Natural killer cell (primary cell): Measurements from ENCODE around the gene CHD2. TPM values are rescaled to one million over a fixed set of nuclear protein-coding genes. Genes with fewer than 3 reads are reported as not detected.

Experiments
- ATAC-seq, 3 donors: fragments of 150-1000 bp in 2 of 3; fragments of 200-7000 bp in 1 of 3; cut with Tn5 transposase; 1 replicate in 1 of 3; 2 replicates in 2 of 3; pipeline ENCODE4 v1.10.0; 2021; ENCODE audit warnings: mild to moderate bottlenecking in 2 of 3, moderate library complexity in 2 of 3
- DNase-seq, 2 donors: peaks; one replicate each; pipeline versions ENCODE4 v3.0.0 to v3.0.0-alpha.2; 2013 to 2021; ENCODE audit warnings: mixed read lengths in 1 of 2
- H3K27ac ChIP-seq: one replicate; pipeline ENCODE4 v1.5.1; 2013; ENCODE audit warnings: mild to moderate bottlenecking, low read length
- H3K27me3 ChIP-seq: one replicate; pipeline ENCODE4 v1.6.1; 2013; ENCODE audit warnings: low read length; ENCODE audit not compliant: control insufficient read depth, insufficient read depth
- H3K36me3 ChIP-seq: one replicate; pipeline ENCODE4 v1.6.1; 2013; ENCODE audit warnings: low read length; ENCODE audit not compliant: control insufficient read depth, insufficient read depth
- H3K4me1 ChIP-seq: one replicate; pipeline ENCODE4 v1.6.1; 2013; ENCODE audit warnings: low read length; ENCODE audit not compliant: control insufficient read depth, insufficient read depth
- H3K4me3 ChIP-seq: one replicate; pipeline ENCODE4 v1.5.1; 2013; ENCODE audit warnings: low read length
- H3K9me3 ChIP-seq: one replicate; pipeline ENCODE4 v1.6.1; 2013; ENCODE audit warnings: low read length; ENCODE audit not compliant: control insufficient read depth, insufficient read depth
- H3K27ac Mint-ChIP-seq, 2 donors: one replicate each; pipeline ENCODE4 v1.8.0; 2022; ENCODE audit warnings: mild to moderate bottlenecking in 2 of 2, mixed read lengths in 2 of 2, moderate library complexity in 1 of 2
- H3K27me3 Mint-ChIP-seq, 2 donors: one replicate each; pipeline ENCODE4 v1.8.0; 2022; ENCODE audit warnings: low read depth in 2 of 2, mixed read lengths in 2 of 2
- H3K36me3 Mint-ChIP-seq: one replicate; pipeline ENCODE4 v1.8.0; 2022; ENCODE audit warnings: mixed read lengths
- H3K4me1 Mint-ChIP-seq, 2 donors: one replicate each; pipeline ENCODE4 v1.8.0; 2022; ENCODE audit warnings: mixed read lengths in 2 of 2
- H3K4me3 Mint-ChIP-seq: one replicate; pipeline ENCODE4 v1.8.0; 2022; ENCODE audit warnings: mild to moderate bottlenecking, moderate library complexity, mixed read lengths
- H3K9me3 Mint-ChIP-seq, 2 donors: one replicate each; pipeline ENCODE4 v1.8.0; 2022; ENCODE audit warnings: mixed read lengths in 2 of 2
- WGBS: methylation state at CpG from one replicate; pipeline ENCODE4 v1.1.7; 2013; ENCODE audit warnings: missing lambda C conversion rate; ENCODE audit not compliant: insufficient coverage; 5-methylcytosine and 5-hydroxymethylcytosine counted together
- intact Hi-C: fragments of 100-400 bp; cut with micrococcal nuclease; formaldehyde crosslinking; loops from one replicate; pipeline ENCODE4 v1.14.2; 2022
- total RNA-seq, 4 donors: library from RNA; stranded (reverse); fragments of 120-200 nt in 1 of 4; gene quantifications; one replicate each; pipeline versions ENCODE4 v1.2.3 to v1.2.4, GENCODE V29; 2013 to 2022
- TF ChIP-seq, protein P1 (sequence below): fragments of 200-600 bp; IDR thresholded peaks from one replicate; pipeline ENCODE4 v1.8.0; 2022; ENCODE audit warnings: antibody characterized with exemption

The CHD2 gene
- total RNA-seq, 3 donors from 2014 or later (not counting 1 experiment from before 2014, with no cell fraction given) = 418 to 449 (median 441) TPM

- intact Hi-C loops = no loop called here
- no peaks in the 10 kb centered on the region for H3K9me3 ChIP-seq
- peaks cover 50 to 53% of the 10 kb centered on the region in 2 donors for H3K4me1 Mint-ChIP-seq
- DNase-seq (no peak), ATAC-seq (no peak)
- H3K4me1 ChIP-seq = peaks cover 6% of the 10 kb centered on the region
- H3K36me3 ChIP-seq = peaks cover 91% of the 10 kb centered on the region
- H3K27me3 ChIP-seq = no peaks in the 10 kb centered on the region
- H3K9me3 Mint-ChIP-seq = no peaks in the 10 kb centered on the region
- TF ChIP-seq, protein P1, sequence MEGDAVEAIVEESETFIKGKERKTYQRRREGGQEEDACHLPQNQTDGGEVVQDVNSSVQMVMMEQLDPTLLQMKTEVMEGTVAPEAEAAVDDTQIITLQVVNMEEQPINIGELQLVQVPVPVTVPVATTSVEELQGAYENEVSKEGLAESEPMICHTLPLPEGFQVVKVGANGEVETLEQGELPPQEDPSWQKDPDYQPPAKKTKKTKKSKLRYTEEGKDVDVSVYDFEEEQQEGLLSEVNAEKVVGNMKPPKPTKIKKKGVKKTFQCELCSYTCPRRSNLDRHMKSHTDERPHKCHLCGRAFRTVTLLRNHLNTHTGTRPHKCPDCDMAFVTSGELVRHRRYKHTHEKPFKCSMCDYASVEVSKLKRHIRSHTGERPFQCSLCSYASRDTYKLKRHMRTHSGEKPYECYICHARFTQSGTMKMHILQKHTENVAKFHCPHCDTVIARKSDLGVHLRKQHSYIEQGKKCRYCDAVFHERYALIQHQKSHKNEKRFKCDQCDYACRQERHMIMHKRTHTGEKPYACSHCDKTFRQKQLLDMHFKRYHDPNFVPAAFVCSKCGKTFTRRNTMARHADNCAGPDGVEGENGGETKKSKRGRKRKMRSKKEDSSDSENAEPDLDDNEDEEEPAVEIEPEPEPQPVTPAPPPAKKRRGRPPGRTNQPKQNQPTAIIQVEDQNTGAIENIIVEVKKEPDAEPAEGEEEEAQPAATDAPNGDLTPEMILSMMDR = no peak
- H3K4me3 Mint-ChIP-seq = no peak overlapping the region
- peak overlapping the region; percentile 73 to 82 for H3K27ac Mint-ChIP-seq
- H3K36me3 Mint-ChIP-seq = peaks cover 41% of the 10 kb centered on the region
- no peak overlapping the region for H3K4me3 ChIP-seq
- H3K27me3 Mint-ChIP-seq = no peaks in the 10 kb centered on the region
- no peak overlapping the region for H3K27ac ChIP-seq
Measured at GRCh38 chr15:92937901-92938300, 37.8 kb downstream of the CHD2 start.

- Histone ChIP-seq H3K36me3 (peaks cover 91% of the 10 kb centered on the region), H3K9me3 (no peaks in the 10 kb centered on the region), H3K4me1 (peaks cover 6% of the 10 kb centered on the region), H3K27me3 (no peaks in the 10 kb centered on the region), H3K4me3 (no peak overlapping the region), H3K27ac (no peak overlapping the region)
- H3K36me3 Mint-ChIP-seq = peaks cover 45% of the 10 kb centered on the region
- no peak for DNase-seq
- ATAC-seq = peak in 1 of 3 donors; percentile 53
- no peaks in the 10 kb centered on the region for H3K9me3 Mint-ChIP-seq
- H3K4me1 Mint-ChIP-seq = peaks cover 48 to 53% of the 10 kb centered on the region in 2 donors
- H3K27me3 Mint-ChIP-seq = no peaks in the 10 kb centered on the region
- H3K4me3 Mint-ChIP-seq = no peak overlapping the region
- intact Hi-C loops = no loop called here
- TF ChIP-seq, protein P1 = peak; percentile 41
- H3K27ac Mint-ChIP-seq = peak overlapping the region; percentile 73 to 82
- no CpG with 5 or more reads among the region's 2 CpGs for WGBS
Measured at GRCh38 chr15:92938387-92938786, 38.3 kb downstream of the CHD2 start.

GRCh38 chr15:92941668-92942067, 41.5 kb downstream of the CHD2 start:
- Mint-ChIP-seq H3K27ac (peak overlapping the region in 1 of 2 donors; percentile 47), H3K27me3 (no peaks in the 10 kb centered on the region), H3K9me3 (no peaks in the 10 kb centered on the region), H3K4me3 (no peak overlapping the region), H3K36me3 (peaks cover 63% of the 10 kb centered on the region), H3K4me1 (peaks cover 34 to 37% of the 10 kb centered on the region in 2 donors)
- ATAC-seq (no peak), DNase-seq (no peak)
- intact Hi-C loops = no loop called here
- Histone ChIP-seq H3K4me3 (no peak overlapping the region), H3K27me3 (no peaks in the 10 kb centered on the region), H3K36me3 (peaks cover 92% of the 10 kb centered on the region), H3K4me1 (peaks cover 4% of the 10 kb centered on the region), H3K9me3 (no peaks in the 10 kb centered on the region), H3K27ac (no peak overlapping the region)
- TF ChIP-seq, protein P1 = no peak
- WGBS = no CpG with 5 or more reads among the region's 1 CpG

- peaks cover 92% of the 10 kb centered on the region for H3K36me3 ChIP-seq
Measured at GRCh38 chr15:92942706-92943105, 42.6 kb downstream of the CHD2 start.

More at GRCh38 chr15:92942706-92943105, 42.6 kb downstream of the CHD2 start:
- Histone ChIP-seq H3K4me1 (no peaks in the 10 kb centered on the region), H3K27me3 (no peaks in the 10 kb centered on the region), H3K9me3 (no peaks in the 10 kb centered on the region), H3K27ac (no peak overlapping the region), H3K4me3 (no peak overlapping the region)
- intact Hi-C loops = no loop called here
- Mint-ChIP-seq H3K9me3 (peaks cover 0 to 5% of the 10 kb centered on the region in 2 donors), H3K27me3 (no peaks in the 10 kb centered on the region), H3K4me1 (peaks cover 37 to 38% of the 10 kb centered on the region in 2 donors), H3K36me3 (peaks cover 66% of the 10 kb centered on the region), H3K27ac (peak overlapping the region; percentile 53 to 74), H3K4me3 (no peak overlapping the region)
- WGBS = 100% methylated on average over 3 of the region's 3 CpGs
- TF ChIP-seq, protein P1 = no peak
- DNase-seq (no peak), ATAC-seq (no peak)
